Mammary epithelial cell (primary cell): Measurements from ENCODE around the gene CD180.

ENCODE experiments used
- CTCF ChIP-seq, 2 donors: IDR thresholded peaks in 1 of 2; conservative IDR thresholded peaks in 1 of 2; 2 replicates each; pipeline ENCODE4 v1.5.1; 2011 to 2012; ENCODE audit warnings: inconsistent platforms in 2 of 2, low read length in 2 of 2, mild to moderate bottlenecking in 2 of 2, control low read depth in 1 of 2, low read depth in 1 of 2; ENCODE audit not compliant: insufficient read depth in 1 of 2; ENCODE audit errors: extremely low read depth in 1 of 2
- EZH2 ChIP-seq: IDR thresholded peaks from 2 replicates; pipeline ENCODE4 v1.6.1; 2012; ENCODE audit warnings: low read length, inconsistent platforms, borderline replicate concordance

GRCh38 chr5:67178966-67179365 is 17.6 kb downstream of the CD180 start:
- no peak for TF ChIP-seq CTCF (conservative IDR thresholded peaks at IDR 0.05 in 1 of 2, IDR thresholded peaks at IDR 0.05 in 1 of 2; ENCODE audit: extremely low read depth in 1 of 2, insufficient read depth in 1 of 2, low read depth in 1 of 2, low read length in 2 of 2)
- no peak for TF ChIP-seq EZH2
